Activated CD4-positive, alpha-beta memory T cell treated with anti-CD3 and anti-CD28 coated beads, Interleukin-2, amount 10 ng/mL, durations not matched to agents 7 days and 5 days (primary cell): ENCODE results near the gene VPS13D. TPM values are rescaled to one million over a fixed set of nuclear protein-coding genes. Genes with fewer than 3 reads are reported as not detected.
"Not testable (repeated sequence)": the region's sequence is repeated elsewhere in the genome, so short reads cannot be mapped to it uniquely, and the experiment has no call there.

ENCODE experiments used
- CTCF ChIA-PET: fragments of 350-600 bp; sonication (Branson Sonifier 250); formaldehyde crosslinking; loops from one replicate; lab custom pipeline; 2021; ENCODE audit warnings: antibody characterized with exemption, inconsistent platforms; lab: Charles Lee
- POLR2A ChIA-PET: fragments of 350-600 bp; sonication (Branson Sonifier 250); formaldehyde crosslinking; loops from one replicate; lab custom pipeline; 2021; ENCODE audit warnings: antibody characterized with exemption; lab: Charles Lee
- DNase-seq: peaks from one replicate; pipeline ENCODE4 v3.0.0-alpha.2; 2020
- H3K27ac Mint-ChIP-seq: one replicate; pipeline ENCODE4 v1.8.0; 2021; ENCODE audit warnings: mild to moderate bottlenecking, mixed read lengths
- H3K27me3 Mint-ChIP-seq: one replicate; pipeline ENCODE4 v1.8.0; 2021; ENCODE audit warnings: mixed read lengths
- H3K36me3 Mint-ChIP-seq: one replicate; pipeline ENCODE4 v1.8.0; 2021; ENCODE audit warnings: low read depth, mixed read lengths
- H3K4me1 Mint-ChIP-seq: one replicate; pipeline ENCODE4 v1.8.0; 2021; ENCODE audit warnings: mixed read lengths
- H3K4me3 Mint-ChIP-seq: one replicate; pipeline ENCODE4 v1.8.0; 2021; ENCODE audit warnings: mild to moderate bottlenecking, mixed read lengths
- H3K9me3 Mint-ChIP-seq: one replicate; pipeline ENCODE4 v1.8.0; 2021; ENCODE audit warnings: mixed read lengths
- total RNA-seq, 2 experiments: library from RNA; stranded (reverse); gene quantifications; one replicate each; pipeline ENCODE4 v1.2.3, GENCODE V29; 2021

Gene VPS13D
- total RNA-seq, 2 experiments from 2014 or later = 28.1 to 31.4 TPM

DNA sequence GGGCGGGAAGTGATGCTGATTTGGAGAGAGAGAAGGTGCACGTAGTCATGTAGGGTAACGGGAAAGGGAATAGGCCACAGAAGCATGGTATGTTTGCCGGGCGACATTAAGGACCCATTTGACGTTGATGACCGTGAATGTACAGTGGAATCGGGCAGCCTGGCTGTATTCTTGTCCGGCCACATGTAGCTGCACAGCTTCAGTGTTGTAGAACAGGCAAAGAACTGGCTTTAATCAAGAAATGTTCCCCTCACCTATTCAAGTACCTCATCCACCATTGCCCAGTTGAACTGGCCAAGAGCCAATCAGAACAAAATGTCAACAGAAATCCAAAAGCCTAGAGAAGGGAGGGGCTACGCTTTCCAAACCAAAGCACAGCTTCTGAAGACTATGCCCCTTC, 283.4 kb downstream of the VPS13D start:
- no peak for DNase-seq
- no peaks in the 10 kb centered on the region for H3K27me3 Mint-ChIP-seq
- no peaks in the 10 kb centered on the region for H3K9me3 Mint-ChIP-seq
- no peak overlapping the region for H3K27ac Mint-ChIP-seq
- POLR2A ChIA-PET = no interaction called here
- no peak overlapping the region for H3K4me3 Mint-ChIP-seq
- peaks cover 36% of the 10 kb centered on the region for H3K36me3 Mint-ChIP-seq
- peaks cover 37% of the 10 kb centered on the region for H3K4me1 Mint-ChIP-seq
- CTCF ChIA-PET = interaction anchor here (1.4 kb wide), 1 partner anchor 106 kb away, joined by 3 read pairs; no protein-coding TSS in a partner anchor

DNA sequence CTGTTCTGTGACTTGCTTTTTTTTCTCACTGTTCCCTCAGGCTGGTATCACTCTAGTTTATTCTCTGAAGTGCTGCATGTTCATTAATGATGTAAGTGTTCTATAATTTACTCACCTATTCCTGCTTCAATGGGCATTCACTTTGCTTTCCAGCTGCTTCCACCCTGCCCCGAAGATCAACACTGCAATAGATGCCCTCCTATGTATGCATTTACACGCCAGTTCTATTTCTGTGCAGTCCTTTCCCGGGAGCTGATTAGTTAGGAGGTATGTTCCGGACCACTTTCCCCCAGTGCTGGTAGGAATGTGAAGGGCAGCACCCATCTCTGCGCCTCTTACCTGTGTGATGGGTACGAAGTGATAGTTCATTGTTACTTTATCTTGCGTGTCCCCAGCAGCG, 284.8 kb downstream of the VPS13D start:
- no peak overlapping the region for H3K27ac Mint-ChIP-seq
- CTCF ChIA-PET = no interaction called here
- H3K36me3 Mint-ChIP-seq = peaks cover 28% of the 10 kb centered on the region
- no peaks in the 10 kb centered on the region for H3K9me3 Mint-ChIP-seq
- H3K4me1 Mint-ChIP-seq = peaks cover 32% of the 10 kb centered on the region
- no peak overlapping the region for H3K4me3 Mint-ChIP-seq
- DNase-seq = no peak
- no peaks in the 10 kb centered on the region for H3K27me3 Mint-ChIP-seq
- POLR2A ChIA-PET = no interaction called here

DNA sequence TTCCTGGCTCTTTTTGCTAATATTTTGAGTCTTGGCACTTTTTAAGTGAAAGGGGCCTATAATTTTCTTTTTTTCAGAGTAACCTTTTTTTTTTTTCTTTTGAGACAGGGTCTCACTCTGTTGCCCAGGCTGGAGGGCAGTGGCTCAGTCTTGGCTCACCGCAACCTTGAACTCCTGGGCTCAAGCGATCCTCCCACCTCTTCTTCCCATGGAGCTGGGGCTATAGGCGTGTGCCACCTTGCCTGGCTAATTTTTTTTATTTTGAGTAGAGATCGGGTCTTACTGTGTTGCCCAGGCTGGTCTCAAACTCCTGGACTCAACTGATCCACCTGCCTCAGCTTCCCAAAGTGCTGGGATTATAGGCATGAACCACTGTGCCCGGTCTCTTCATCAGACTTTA, 285.4 kb downstream of the VPS13D start:
- ChIA-PET POLR2A (no interaction called here), CTCF (interaction anchor here (0.9 kb wide), 1 partner anchor 13 kb away, joined by 8 read pairs; no protein-coding TSS in a partner anchor)
- Mint-ChIP-seq H3K4me1 (peaks cover 26% of the 10 kb centered on the region), H3K9me3 (no peaks in the 10 kb centered on the region), H3K27ac (no peak overlapping the region), H3K4me3 (no peak overlapping the region), H3K27me3 (no peaks in the 10 kb centered on the region), H3K36me3 (peaks cover 27% of the 10 kb centered on the region)
- no peak for DNase-seq

DNA sequence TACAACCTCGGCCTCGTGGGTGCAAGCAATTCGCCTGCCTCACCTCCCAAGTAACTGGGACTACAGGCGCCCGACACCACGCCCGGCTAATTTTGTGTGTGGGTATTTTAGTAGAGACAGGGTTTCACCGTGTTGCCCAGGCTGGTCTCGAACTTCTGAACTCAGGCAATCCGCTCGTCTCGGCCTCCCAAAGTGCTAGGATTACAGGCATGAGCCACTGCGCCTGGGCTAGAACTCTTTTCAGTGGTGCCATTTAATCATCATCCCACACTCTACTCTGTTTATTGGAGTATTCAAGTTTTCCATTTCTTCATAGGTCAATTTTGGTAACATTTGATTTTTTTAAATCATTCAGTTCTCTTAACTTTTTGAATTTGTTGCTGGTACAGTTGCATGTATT, 286.9 kb downstream of the VPS13D start:
- H3K9me3 Mint-ChIP-seq = no peaks in the 10 kb centered on the region
- CTCF ChIA-PET = no interaction called here
- H3K4me1 Mint-ChIP-seq = peaks cover 12% of the 10 kb centered on the region
- H3K4me3 Mint-ChIP-seq = no peak overlapping the region
- POLR2A ChIA-PET = no interaction called here
- peaks cover 19% of the 10 kb centered on the region for H3K36me3 Mint-ChIP-seq
- no peaks in the 10 kb centered on the region for H3K27me3 Mint-ChIP-seq
- no peak overlapping the region for H3K27ac Mint-ChIP-seq
- DNase-seq = no peak

DNA sequence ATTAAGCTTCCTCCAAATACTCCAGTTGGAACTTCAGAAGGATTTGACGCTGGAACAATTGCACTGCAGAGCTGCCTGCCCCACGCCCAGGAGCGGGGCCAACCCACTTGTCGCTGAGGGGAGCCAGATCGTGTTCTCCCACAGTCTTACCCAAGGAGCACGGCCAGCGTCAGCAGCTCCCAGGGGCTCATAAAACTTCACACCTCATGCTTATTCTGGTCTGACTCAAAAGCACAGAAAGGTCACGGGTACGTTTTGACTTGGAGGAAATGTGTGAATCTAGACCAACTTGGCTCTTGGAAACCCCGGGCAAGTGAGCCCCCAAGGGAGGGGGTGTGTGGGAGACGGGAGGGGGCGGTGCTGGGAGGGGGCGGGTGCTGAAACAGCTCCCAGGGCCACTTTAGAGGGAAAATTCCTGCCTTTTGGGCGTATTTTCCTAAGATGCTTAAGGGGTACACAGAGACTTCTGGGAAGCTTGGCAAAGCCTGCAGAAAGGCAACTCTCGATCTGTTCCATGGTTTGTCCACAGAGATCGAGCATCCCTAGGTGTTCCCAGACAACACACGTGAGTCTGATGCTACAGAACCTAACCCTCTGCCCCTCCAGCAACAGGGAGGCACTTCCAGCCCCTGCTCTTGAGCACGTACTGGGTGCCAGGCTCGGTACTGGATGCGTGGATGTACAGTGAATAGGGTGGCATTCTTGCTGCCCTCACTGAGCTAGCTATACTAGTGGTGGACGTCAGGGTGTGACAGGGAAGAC, 289.3 kb downstream of the VPS13D start:
- peaks cover under 1% of the 10 kb centered on the region for H3K9me3 Mint-ChIP-seq
- DNase-seq = no peak
- peaks cover 5% of the 10 kb centered on the region for H3K4me1 Mint-ChIP-seq
- no peaks in the 10 kb centered on the region for H3K27me3 Mint-ChIP-seq
- POLR2A ChIA-PET = interaction anchor here (1.0 kb wide), 1 partner anchor 9 kb away, joined by 7 read pairs; no protein-coding TSS in a partner anchor
- CTCF ChIA-PET = no interaction called here
- H3K4me3 Mint-ChIP-seq = no peak overlapping the region
- H3K27ac Mint-ChIP-seq = no peak overlapping the region
- H3K36me3 Mint-ChIP-seq = peaks cover 9% of the 10 kb centered on the region

DNA sequence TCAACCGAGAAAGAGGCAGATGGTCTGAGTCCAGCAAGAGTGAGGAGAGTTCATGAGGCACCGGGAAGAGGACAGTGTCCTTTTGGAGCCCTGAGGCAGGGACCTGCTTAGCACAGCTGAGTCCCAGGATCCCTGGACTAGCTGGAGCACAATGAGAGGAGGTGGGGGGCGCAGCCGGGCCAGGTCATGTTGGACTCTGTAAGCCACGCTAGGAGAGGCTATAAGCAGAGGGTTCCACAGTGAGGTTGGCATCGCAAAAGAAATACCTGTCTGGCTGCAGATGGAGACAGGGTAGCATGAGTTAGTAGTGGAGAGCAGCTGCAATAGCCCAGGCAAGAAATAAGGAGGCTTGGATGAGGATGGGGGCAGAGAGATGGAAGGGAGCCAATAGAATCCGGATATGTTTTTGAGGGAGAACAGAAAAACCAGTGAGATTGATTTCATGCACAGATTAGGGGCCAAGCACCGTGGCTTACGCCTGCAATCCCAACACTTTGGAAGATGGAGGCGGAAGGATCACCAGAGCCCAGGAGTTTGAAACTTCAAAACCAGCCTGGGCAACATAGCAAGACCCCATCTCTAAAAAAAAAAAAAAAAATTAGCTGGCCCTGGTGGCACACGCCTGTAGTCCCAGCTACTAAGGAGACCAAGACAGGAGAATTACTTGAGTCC, 290.0 kb downstream of the VPS13D start:
- POLR2A ChIA-PET = no interaction called here

DNA sequence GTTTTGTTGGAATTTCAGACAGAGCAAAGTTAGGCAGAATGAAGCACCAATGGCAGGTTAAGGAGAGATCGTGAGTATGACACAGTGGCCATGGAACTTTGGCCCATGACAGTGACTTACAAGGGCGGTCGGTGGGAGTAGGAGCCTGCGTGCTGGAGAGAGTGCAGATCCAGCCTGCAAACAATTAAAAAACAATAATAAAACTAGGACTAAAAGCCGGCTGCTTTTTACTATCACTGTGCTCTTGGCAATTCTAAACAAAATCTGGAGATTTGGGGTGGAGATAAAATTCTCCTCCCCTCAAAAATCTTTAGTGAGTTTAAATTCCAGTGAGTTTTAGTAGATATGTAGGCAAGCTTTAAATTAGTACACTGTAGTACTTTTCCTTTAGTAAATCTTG, 291.3 kb downstream of the VPS13D start:
- ChIA-PET CTCF (no interaction called here), POLR2A (no interaction called here)
- Mint-ChIP-seq H3K36me3 (peaks cover 2% of the 10 kb centered on the region), H3K4me1 (peaks cover 1% of the 10 kb centered on the region), H3K9me3 (peaks cover 3% of the 10 kb centered on the region), H3K27me3 (no peaks in the 10 kb centered on the region), H3K4me3 (no peak overlapping the region), H3K27ac (no peak overlapping the region)
- DNase-seq = no peak

More for the DNA sequence above, 290.0 kb downstream of the VPS13D start:
- Mint-ChIP-seq H3K36me3 (peaks cover 3% of the 10 kb centered on the region), H3K4me3 (no peak overlapping the region), H3K9me3 (peaks cover 3% of the 10 kb centered on the region), H3K27ac (no peak overlapping the region), H3K27me3 (no peaks in the 10 kb centered on the region), H3K4me1 (peaks cover 1% of the 10 kb centered on the region)
- CTCF ChIA-PET = no interaction called here
- no peak for DNase-seq

DNA sequence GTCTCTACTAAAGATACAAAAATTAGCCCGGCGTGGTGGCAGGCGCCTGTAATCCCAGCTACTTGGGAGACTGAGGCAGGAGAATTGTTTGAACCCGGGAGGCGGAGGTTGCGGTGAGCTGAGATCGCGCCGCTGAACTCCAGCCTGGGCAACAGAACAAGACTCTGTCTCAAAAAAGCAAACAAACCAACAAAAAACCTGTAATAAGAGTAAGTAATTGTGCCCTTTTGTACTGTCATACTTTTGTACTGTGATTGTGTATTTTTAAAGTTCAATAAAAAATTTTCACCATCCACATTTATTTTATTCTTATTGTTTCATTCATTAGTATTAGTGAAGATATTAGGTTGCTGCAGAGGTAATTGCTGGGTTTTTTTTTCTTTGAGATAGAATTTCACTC, 292.9 kb downstream of the VPS13D start:
- H3K9me3 Mint-ChIP-seq, DNase-seq, CTCF ChIA-PET, H3K27ac Mint-ChIP-seq, H3K4me1 Mint-ChIP-seq, POLR2A ChIA-PET, H3K36me3 Mint-ChIP-seq, H3K27me3 Mint-ChIP-seq, H3K4me3 Mint-ChIP-seq: not testable (repeated sequence)

DNA sequence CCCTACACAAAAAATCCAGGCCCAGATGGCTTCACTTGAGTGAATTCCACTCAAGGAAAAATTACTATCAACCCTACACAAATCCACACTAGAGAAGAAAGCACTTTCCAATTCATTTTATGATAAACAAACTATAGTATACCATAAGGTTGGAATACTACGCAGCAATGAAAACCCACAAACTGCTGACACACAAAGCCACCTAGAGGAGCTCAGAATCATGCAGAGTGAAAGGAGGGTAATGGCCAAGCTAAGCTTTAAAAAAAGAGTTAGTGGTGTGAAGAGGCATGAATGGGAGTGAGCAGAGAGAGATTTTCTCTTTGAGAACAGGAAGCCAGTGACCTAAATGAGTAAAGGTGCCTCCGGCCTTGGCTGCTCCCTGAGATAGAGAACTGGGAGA, 294.4 kb downstream of the VPS13D start:
- no peak for DNase-seq
- ChIA-PET CTCF (no interaction called here), POLR2A (no interaction called here)
- Mint-ChIP-seq H3K27ac (no peak overlapping the region), H3K9me3 (peaks cover 3% of the 10 kb centered on the region), H3K4me3 (no peak overlapping the region), H3K27me3 (no peaks in the 10 kb centered on the region), H3K4me1 (peaks cover 1% of the 10 kb centered on the region), H3K36me3 (peaks cover 2% of the 10 kb centered on the region)

DNA sequence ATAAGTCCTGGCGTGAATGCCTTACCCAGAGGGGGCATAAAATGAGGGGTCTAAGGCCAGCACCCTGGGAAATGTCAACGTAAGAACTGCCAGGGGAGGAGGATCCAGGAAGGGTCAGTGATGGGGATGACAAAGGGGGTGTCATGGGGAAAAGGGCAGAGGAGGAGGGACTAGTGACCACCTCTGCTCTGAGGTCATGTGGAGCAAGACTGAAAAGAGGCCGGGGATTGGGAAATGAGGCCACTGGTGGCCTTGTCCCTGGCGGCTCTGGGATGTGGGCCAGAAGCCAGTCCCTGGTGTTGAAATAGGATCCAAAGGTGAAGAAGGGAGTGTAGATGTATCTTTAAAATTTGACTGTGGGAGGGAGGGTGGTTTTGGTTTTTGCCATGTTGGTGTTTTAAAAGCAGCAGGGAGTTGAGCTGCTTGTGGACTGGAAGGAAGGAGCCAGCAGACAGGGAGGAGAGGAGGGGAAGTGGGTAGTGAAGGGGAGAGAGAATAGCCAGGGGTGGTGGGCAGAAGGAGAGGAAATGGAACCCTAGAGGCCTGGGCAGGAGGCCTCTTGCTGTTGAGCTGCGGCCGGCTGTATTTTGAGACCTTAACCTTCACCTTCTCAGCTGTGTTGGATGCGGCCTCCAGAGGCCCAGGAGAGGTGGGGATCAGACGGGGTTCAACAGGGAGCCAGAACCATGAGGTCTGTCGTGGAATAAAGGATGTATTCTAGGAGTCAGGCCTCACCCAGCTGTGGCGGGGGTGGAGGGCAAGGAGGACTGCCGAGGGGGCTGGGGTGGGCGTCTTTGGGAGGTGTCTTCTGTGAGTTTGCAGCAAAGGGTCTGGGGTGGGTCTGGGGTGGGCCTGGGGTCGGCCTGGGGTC, 295.7 kb downstream of the VPS13D start:
- H3K4me1 Mint-ChIP-seq = peaks cover 7% of the 10 kb centered on the region
- no peak overlapping the region for H3K27ac Mint-ChIP-seq
- DNase-seq = no peak
- H3K27me3 Mint-ChIP-seq = no peaks in the 10 kb centered on the region
- CTCF ChIA-PET = interaction anchor here (0.5 kb wide), 1 partner anchor 17 kb away, joined by 3 read pairs; no protein-coding TSS in a partner anchor
- H3K9me3 Mint-ChIP-seq = peaks cover 3% of the 10 kb centered on the region
- no peak overlapping the region for H3K4me3 Mint-ChIP-seq
- no peaks in the 10 kb centered on the region for H3K36me3 Mint-ChIP-seq
- POLR2A ChIA-PET = no interaction called here

DNA sequence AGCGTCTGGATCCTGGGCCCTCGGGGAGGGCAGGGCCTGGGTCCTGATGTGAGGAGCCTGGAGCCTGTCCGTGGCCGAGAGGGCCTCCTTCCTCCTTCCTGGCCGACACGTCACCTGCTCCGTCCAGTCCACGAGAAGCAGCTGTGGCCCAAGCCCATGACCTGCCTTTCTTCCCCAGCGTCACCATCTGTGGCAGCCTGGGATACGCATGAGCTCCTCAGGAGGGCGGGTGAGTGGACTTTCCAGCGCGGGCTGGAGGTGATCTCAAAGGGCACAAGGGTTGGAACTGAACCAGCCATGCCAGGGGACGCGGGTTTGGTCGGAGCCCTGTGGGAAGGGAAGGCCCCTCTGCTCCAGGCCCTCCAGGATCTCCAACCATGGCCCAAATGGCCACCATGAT, 297.7 kb downstream of the VPS13D start:
- H3K4me1 Mint-ChIP-seq = peaks cover 7% of the 10 kb centered on the region
- H3K4me3 Mint-ChIP-seq = no peak overlapping the region
- no peak for DNase-seq
- H3K36me3 Mint-ChIP-seq = no peaks in the 10 kb centered on the region
- CTCF ChIA-PET = no interaction called here
- H3K27me3 Mint-ChIP-seq = no peaks in the 10 kb centered on the region
- H3K27ac Mint-ChIP-seq = no peak overlapping the region
- H3K9me3 Mint-ChIP-seq = peaks cover 3% of the 10 kb centered on the region
- POLR2A ChIA-PET = no interaction called here

DNA sequence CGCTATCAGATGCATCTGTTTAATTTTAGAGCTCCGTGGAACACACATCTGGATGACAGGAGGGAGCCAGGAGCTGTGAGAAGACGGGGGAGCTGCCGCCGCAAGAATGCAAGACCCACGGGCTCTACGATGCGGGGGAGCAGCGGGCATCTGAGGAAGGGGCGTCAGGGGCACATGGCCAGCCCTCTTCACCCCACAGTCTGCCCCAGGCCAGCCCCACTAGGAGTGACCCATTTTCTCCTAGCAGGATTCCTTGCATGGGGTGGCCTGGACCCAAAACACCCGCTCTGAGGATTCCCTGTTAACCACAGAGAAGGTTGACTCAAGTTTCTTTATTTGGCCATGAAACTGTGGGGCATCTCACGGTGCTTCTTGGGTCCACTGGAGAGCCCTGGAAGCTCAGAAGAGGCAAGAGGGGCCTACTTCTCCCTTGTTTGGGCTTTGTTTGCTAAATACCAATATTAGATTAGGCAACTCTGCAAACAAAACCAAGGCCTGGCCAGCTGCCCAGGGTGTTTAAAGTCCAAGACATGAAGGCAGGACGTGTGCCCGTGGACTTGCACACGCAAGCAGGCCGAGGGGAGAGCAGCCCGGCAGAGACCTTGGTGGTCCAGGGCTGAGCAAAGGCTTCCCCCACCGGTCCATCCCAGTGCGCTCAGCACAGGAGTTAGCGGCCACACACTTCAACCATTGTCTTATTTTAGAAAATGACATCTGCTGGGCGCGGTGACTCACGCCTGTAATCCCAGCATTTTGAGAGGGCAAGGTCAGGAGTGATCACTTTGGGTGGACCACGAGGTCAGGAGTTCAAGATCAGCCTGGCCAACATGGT, 298.4 kb downstream of the VPS13D start:
- Mint-ChIP-seq H3K4me3 (no peak overlapping the region), H3K4me1 (peaks cover 7% of the 10 kb centered on the region), H3K36me3 (no peaks in the 10 kb centered on the region), H3K27me3 (no peaks in the 10 kb centered on the region), H3K9me3 (peaks cover 3% of the 10 kb centered on the region), H3K27ac (no peak overlapping the region)
- ChIA-PET POLR2A (no interaction called here), CTCF (interaction anchor here (0.5 to 0.7 kb wide), 2 partner anchors 13 to 52 kb away, joined by 3 to 8 read pairs; no protein-coding TSS in a partner anchor)
- DNase-seq = no peak
